ENCODE data around the gene VMP1. TPM values are rescaled to one million over a fixed set of nuclear protein-coding genes. Genes with fewer than 3 reads are reported as not detected.

VMP1 gene
- total RNA-seq, 1 experiment from 2014 or later, result 277 TPM

DNA sequence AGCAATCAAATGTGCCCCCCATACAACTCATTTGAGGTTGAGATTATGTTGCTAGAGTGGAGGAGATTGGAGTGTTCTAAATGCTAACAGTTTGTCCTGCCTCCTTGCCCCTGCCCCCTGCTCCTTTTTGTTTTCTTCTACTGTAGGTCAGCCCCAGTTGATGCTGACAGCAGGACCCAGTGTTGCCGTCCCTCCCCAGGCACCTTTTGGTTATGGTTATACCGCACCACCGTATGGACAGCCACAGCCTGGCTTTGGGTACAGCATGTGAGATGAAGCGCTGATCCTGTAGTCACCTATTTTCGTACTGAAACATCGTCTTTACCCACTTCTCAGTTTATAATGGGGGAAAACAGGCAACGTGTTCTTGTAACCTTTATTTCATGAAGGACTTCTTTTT, 13.9 kb upstream of the VMP1 start:
- Histone ChIP-seq H3K9ac (ENCODE audit: low read length) (no peak overlapping the region), H3K4me1 (ENCODE audit: insufficient read depth, low read length) (no peaks in the 10 kb centered on the region), H3K27ac (ENCODE audit: low read length) (no peak overlapping the region), H3K79me2 (ENCODE audit: low read length) (peaks cover 66% of the 10 kb centered on the region), H3K36me3 (ENCODE audit: low read depth, low read length) (peaks cover 85% of the 10 kb centered on the region), H3K4me3 (ENCODE audit: low read length) (no peak overlapping the region), H3K9me2 (replicated peaks; ENCODE audit: low read length) (no peaks in the 10 kb centered on the region), H2AFZ (ENCODE audit: low read length) (no peak overlapping the region), H4K20me1 (ENCODE audit: low read length) (peaks cover 39% of the 10 kb centered on the region), H3F3A (ENCODE audit: low read length, unreplicated experiment) (peaks cover 10% of the 10 kb centered on the region), H3K27me3 (ENCODE audit: low read length) (no peaks in the 10 kb centered on the region), H3K4me2 (ENCODE audit: low read length) (no peak overlapping the region), H3K9me3 (ENCODE audit: low read length) (no peaks in the 10 kb centered on the region)
- ATAC-seq (no peak), DNase-seq (no peak)
- TF ChIP-seq CTCF (conservative IDR thresholded peaks at IDR 0.05; ENCODE audit: low read depth, low read length), result no peak
- intact Hi-C loops (cut with micrococcal nuclease), result loop anchor here (10.0 kb wide), 1 partner anchor 341 kb away; no protein-coding TSS in a partner anchor
- BruUV-seq (replicated peaks), result no TSS peak
- ChIA-PET POLR2A (ENCODE audit: unreplicated experiment) (no interaction called here), CTCF (no interaction called here)

GRCh38 chr17:59694344-59694743, 13.1 kb upstream of the VMP1 start:
- no peak overlapping the region for H3K4me3 ChIP-seq (ENCODE audit: low read length)
- H3F3A ChIP-seq (ENCODE audit: low read length, unreplicated experiment), result peaks cover 10% of the 10 kb centered on the region
- H3K9me3 ChIP-seq (ENCODE audit: low read length), result no peaks in the 10 kb centered on the region
- H2AFZ ChIP-seq (ENCODE audit: low read length), result no peak overlapping the region
- intact Hi-C loops (cut with micrococcal nuclease), result loop anchor here (10.0 kb wide), 1 partner anchor 340 kb away; no protein-coding TSS in a partner anchor
- H3K79me2 ChIP-seq (ENCODE audit: low read length), result peaks cover 68% of the 10 kb centered on the region
- peaks cover 86% of the 10 kb centered on the region for H3K36me3 ChIP-seq (ENCODE audit: low read depth, low read length)
- H3K4me2 ChIP-seq (ENCODE audit: low read length), result no peak overlapping the region
- no peaks in the 10 kb centered on the region for H3K9me2 ChIP-seq (replicated peaks; ENCODE audit: low read length)
- TSS peak; percentile 38 for BruUV-seq (replicated peaks)
- TF ChIP-seq EZH2 (IDR thresholded peaks at IDR 0.05; ENCODE audit: low read length, unreplicated experiment) (no peak), CTCF (conservative IDR thresholded peaks at IDR 0.05; ENCODE audit: low read depth, low read length) (no peak), EZH2phosphoT487 (IDR thresholded peaks at IDR 0.05; ENCODE audit: borderline replicate concordance, low read length) (no peak)
- H4K20me1 ChIP-seq (ENCODE audit: low read length), result peaks cover 47% of the 10 kb centered on the region
- POLR2A ChIA-PET (ENCODE audit: unreplicated experiment), result no interaction called here
- H3K27ac ChIP-seq (ENCODE audit: low read length), result no peak overlapping the region
- H3K9ac ChIP-seq (ENCODE audit: low read length), result no peak overlapping the region
- no peaks in the 10 kb centered on the region for H3K27me3 ChIP-seq (ENCODE audit: low read length)
- CTCF ChIA-PET, result no interaction called here
- DNase-seq (no peak), ATAC-seq (no peak)
- no peaks in the 10 kb centered on the region for H3K4me1 ChIP-seq (ENCODE audit: insufficient read depth, low read length)

GRCh38 chr17:59695945-59696681, 11.3 kb upstream of the VMP1 start:
- Histone ChIP-seq H3F3A (ENCODE audit: low read length, unreplicated experiment) (peaks cover 10% of the 10 kb centered on the region), H3K9me3 (ENCODE audit: low read length) (no peaks in the 10 kb centered on the region), H3K9me2 (replicated peaks; ENCODE audit: low read length) (no peaks in the 10 kb centered on the region), H3K9ac (ENCODE audit: low read length) (no peak overlapping the region), H4K20me1 (ENCODE audit: low read length) (peaks cover 65% of the 10 kb centered on the region), H3K4me1 (ENCODE audit: insufficient read depth, low read length) (no peaks in the 10 kb centered on the region), H3K36me3 (ENCODE audit: low read depth, low read length) (peaks cover 80% of the 10 kb centered on the region), H3K27ac (ENCODE audit: low read length) (no peak overlapping the region), H3K27me3 (ENCODE audit: low read length) (no peaks in the 10 kb centered on the region), H3K4me2 (ENCODE audit: low read length) (no peak overlapping the region), H3K79me2 (ENCODE audit: low read length) (peaks cover 76% of the 10 kb centered on the region), H2AFZ (ENCODE audit: low read length) (no peak overlapping the region), H3K4me3 (ENCODE audit: low read length) (no peak overlapping the region)
- POLR2A ChIA-PET (ENCODE audit: unreplicated experiment), result interaction anchor here (0.6 kb wide), 1 partner anchor 41 kb away, joined by 3 read pairs; no protein-coding TSS in a partner anchor
- TF ChIP-seq EZH2 (IDR thresholded peaks at IDR 0.05; ENCODE audit: low read length, unreplicated experiment), result no peak
- no peak for TF ChIP-seq EZH2phosphoT487 (IDR thresholded peaks at IDR 0.05; ENCODE audit: borderline replicate concordance, low read length)
- TF ChIP-seq CTCF (conservative IDR thresholded peaks at IDR 0.05; ENCODE audit: low read depth, low read length), result no peak
- ATAC-seq, result peak; percentile 17; the same call in 1 of the 2 replicates
- no peak for DNase-seq
- CTCF ChIA-PET, result no interaction called here
- no TSS peak for BruUV-seq (replicated peaks)
- intact Hi-C loops (cut with micrococcal nuclease), result loop anchor here (10.0 kb wide), 1 partner anchor 339 kb away; no protein-coding TSS in a partner anchor
